Activated CD4-positive, alpha-beta T cell treated with anti-CD3 and anti-CD28 coated beads, Interleukin-2, amount 10 ng/mL, durations not matched to agents 7 days and 5 days (primary cell): Measurements from ENCODE around the gene TSPAN19. TPM values are rescaled to one million over a fixed set of nuclear protein-coding genes. Genes with fewer than 3 reads are reported as not detected.

Experiments used
- CTCF ChIA-PET: fragments of 350-600 bp; sonication (Branson Sonifier 250); formaldehyde crosslinking; loops from one replicate; lab custom pipeline; 2021; ENCODE audit warnings: antibody characterized with exemption; lab: Charles Lee
- POLR2A ChIA-PET: fragments of 350-600 bp; sonication (Branson Sonifier 250); formaldehyde crosslinking; loops from one replicate; lab custom pipeline; 2021; ENCODE audit warnings: antibody characterized with exemption; lab: Charles Lee
- DNase-seq: peaks from one replicate; pipeline ENCODE4 v3.0.0-alpha.2; 2020
- H3K27ac Mint-ChIP-seq: one replicate; pipeline ENCODE4 v1.8.0; 2021; ENCODE audit warnings: mild to moderate bottlenecking, moderate library complexity, mixed read lengths
- H3K27me3 Mint-ChIP-seq: one replicate; pipeline ENCODE4 v1.8.0; 2021; ENCODE audit warnings: mixed read lengths
- H3K36me3 Mint-ChIP-seq: one replicate; pipeline ENCODE4 v1.8.0; 2021; ENCODE audit warnings: low read depth, mixed read lengths
- H3K4me1 Mint-ChIP-seq: one replicate; pipeline ENCODE4 v1.8.0; 2021; ENCODE audit warnings: mixed read lengths
- H3K4me3 Mint-ChIP-seq: one replicate; pipeline ENCODE4 v1.8.0; 2021; ENCODE audit warnings: mild to moderate bottlenecking, moderate library complexity, mixed read lengths
- H3K9me3 Mint-ChIP-seq: one replicate; pipeline ENCODE4 v1.8.0; 2021; ENCODE audit warnings: mixed read lengths
- total RNA-seq, 2 experiments: library from RNA; stranded (reverse); gene quantifications; one replicate each; pipeline ENCODE4 v1.2.3, GENCODE V29; 2021

TSPAN19 gene
- not detected for total RNA-seq

DNA sequence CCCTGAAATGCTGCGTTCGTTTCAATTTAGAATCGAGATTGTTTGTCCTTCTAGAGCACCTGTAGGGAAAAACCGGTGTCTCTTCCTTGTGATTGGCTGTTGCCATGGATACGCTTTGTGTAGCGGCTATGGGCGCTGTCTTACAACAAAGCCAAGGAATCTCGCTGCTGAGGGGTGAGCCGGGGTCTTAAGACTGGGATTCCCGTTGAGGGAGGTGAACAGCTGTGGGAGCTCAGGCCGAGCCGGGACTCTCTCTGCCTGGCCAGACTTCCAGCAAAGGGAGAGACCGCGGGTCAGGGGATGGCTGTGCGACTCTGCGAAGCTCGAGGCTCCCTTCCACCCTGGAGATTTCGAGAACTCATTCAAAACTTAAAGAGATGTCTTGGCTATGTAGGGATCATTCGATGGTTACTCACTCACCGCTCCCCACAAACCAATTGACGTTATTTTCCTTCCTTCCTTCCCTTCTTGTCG is at the start of gene TSPAN19, which contains the start of gene LRRIQ1:
TSPAN19 (minus strand) TSS at position 44 of the 474 bp plus-strand sequence. CDS start 6,331 bp downstream, outside the sequence.
LRRIQ1 (plus strand) TSS at position 118 of the 474 bp plus-strand sequence. CDS start 1,826 bp downstream, outside the sequence.
- CTCF ChIA-PET = interaction anchor here (0.9 kb wide), 1 partner anchor 16 kb away, joined by 3 read pairs; no protein-coding TSS in a partner anchor
- H3K9me3 Mint-ChIP-seq = no peaks in the 10 kb centered on the region
- peak; percentile 57 for DNase-seq
- no peak within 1 kb of the TSS for H3K27ac Mint-ChIP-seq
- peaks cover 12% of the 10 kb centered on the region for H3K27me3 Mint-ChIP-seq
- no peaks in the 10 kb centered on the region for H3K36me3 Mint-ChIP-seq
- H3K4me3 Mint-ChIP-seq = peak within 1 kb of the TSS; percentile 74
- H3K4me1 Mint-ChIP-seq = peaks cover 3% of the 10 kb centered on the region
- POLR2A ChIA-PET = no interaction called here

DNA sequence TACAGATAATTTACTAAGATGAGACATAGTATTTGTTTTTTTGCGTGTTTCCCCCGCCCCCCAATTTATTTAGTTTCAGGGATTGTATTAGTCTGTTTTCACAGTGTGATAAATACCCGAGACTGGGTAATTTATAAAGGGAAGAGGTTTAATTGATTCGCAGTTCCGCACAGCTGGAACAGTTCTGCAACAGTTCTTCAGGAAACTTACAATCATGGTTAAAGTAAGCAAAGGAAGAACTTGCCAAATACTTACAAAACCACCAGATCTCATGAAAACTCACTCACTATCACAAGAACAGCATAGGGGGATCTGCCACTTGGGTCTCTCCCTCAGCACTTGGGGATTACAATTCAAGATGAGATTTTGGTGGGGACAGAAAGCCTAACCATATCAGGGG is 49.0 kb upstream of the TSPAN19 start:
- no peaks in the 10 kb centered on the region for H3K27me3 Mint-ChIP-seq
- H3K9me3 Mint-ChIP-seq = no peaks in the 10 kb centered on the region
- H3K4me1 Mint-ChIP-seq = no peaks in the 10 kb centered on the region
- CTCF ChIA-PET = no interaction called here
- no peaks in the 10 kb centered on the region for H3K36me3 Mint-ChIP-seq
- DNase-seq = no peak
- POLR2A ChIA-PET = no interaction called here
- no peak overlapping the region for H3K27ac Mint-ChIP-seq
- no peak overlapping the region for H3K4me3 Mint-ChIP-seq

DNA sequence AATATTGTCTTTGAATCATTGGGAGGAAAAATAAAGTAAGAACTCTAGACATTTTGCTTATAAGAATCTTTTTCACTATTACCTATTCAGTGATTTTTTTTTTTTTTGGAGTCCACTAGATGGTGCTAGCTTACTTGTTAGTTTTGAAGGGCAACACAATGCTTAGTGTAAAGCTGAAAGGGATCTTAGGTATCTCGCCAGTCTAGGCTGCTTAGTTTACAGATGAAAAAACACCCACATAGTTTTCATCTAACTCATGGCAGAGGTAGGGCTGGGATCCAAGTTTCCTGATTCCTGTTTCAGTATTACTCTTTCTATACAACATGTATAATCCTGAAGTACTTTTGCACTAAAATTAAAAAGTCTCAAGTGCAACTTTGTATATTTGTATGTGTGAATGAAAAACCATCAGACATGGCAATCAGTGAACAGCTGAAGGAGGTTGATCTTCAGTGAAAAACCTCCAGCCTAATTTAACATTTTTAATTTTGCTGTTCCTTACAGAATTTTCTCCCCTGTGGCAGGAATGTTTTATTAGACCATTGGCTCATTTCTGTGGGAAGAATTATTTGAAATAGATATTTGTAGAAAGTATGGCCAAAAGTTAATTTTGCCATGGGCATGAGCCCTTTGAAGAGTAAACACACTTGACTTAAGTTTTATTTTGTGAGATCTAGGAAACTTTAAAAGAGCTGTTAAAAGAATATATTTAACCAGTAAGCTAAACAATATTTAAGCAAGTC is 40.8 kb upstream of the TSPAN19 start:
- Mint-ChIP-seq H3K4me1 (no peaks in the 10 kb centered on the region), H3K27me3 (no peaks in the 10 kb centered on the region), H3K4me3 (no peak overlapping the region), H3K9me3 (no peaks in the 10 kb centered on the region), H3K27ac (no peak overlapping the region), H3K36me3 (no peaks in the 10 kb centered on the region)
- CTCF ChIA-PET = interaction anchor here (0.6 kb wide), 1 partner anchor 37 kb away, joined by 3 read pairs; no protein-coding TSS in a partner anchor
- POLR2A ChIA-PET = no interaction called here
- no peak for DNase-seq

DNA sequence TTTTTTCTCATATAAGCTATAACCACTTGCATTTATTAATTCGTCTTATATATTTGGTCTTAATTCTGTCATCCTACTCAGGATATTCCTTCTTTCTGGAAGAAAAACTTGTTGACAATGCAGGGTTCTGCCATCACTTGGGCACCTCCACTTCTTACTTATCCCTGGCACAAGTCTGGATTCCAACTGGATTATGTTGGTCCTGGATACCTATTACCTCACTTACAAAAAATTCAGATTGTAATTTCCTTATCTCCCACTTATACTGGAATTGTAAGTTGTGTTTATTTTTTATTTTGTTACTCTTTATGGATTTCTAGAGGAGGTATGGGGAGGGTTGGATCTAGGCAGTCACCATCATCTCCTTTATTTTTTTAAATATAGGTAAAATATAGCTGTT is 36.7 kb upstream of the TSPAN19 start:
- no peaks in the 10 kb centered on the region for H3K9me3 Mint-ChIP-seq
- no peaks in the 10 kb centered on the region for H3K36me3 Mint-ChIP-seq
- DNase-seq = no peak
- H3K4me1 Mint-ChIP-seq = no peaks in the 10 kb centered on the region
- no peaks in the 10 kb centered on the region for H3K27me3 Mint-ChIP-seq
- H3K4me3 Mint-ChIP-seq = no peak overlapping the region
- H3K27ac Mint-ChIP-seq = no peak overlapping the region
- ChIA-PET POLR2A (no interaction called here), CTCF (no interaction called here)

DNA sequence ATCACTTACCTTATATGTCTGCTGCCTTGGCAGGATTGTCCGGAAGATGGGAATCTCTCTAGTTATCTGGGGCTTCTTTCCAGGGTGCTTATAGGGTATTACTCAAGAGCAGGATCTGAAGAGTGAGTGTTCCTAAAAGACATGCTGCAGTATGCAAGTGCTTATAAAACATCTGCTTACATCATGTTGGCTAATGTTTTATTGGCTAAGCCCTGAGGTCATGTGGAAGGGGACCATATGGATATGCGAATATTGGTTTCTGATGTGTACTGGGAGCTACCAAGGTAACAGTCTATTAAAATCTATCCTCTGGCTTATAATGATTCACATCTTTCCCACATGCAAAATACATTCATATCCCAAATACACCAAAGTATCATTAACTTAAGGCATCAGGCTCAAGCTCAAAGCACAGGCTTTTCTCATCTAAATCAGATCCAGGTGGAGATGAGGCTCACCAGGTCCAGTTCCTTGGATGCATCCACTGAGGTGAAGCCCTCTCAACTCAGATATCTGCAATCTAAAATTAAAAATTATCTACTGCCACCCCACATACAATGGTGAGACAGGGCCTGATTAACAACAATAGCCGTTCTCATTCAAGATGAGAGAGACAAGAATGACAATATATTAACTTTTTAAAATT is 29.9 kb upstream of the TSPAN19 start:
- H3K4me1 Mint-ChIP-seq = no peaks in the 10 kb centered on the region
- DNase-seq = no peak
- POLR2A ChIA-PET = interaction anchor here (0.6 kb wide), 1 partner anchor 12 kb away, joined by 9 read pairs; no protein-coding TSS in a partner anchor
- no peaks in the 10 kb centered on the region for H3K27me3 Mint-ChIP-seq
- H3K9me3 Mint-ChIP-seq = no peaks in the 10 kb centered on the region
- CTCF ChIA-PET = no interaction called here
- no peak overlapping the region for H3K4me3 Mint-ChIP-seq
- H3K36me3 Mint-ChIP-seq = no peaks in the 10 kb centered on the region
- H3K27ac Mint-ChIP-seq = no peak overlapping the region

DNA sequence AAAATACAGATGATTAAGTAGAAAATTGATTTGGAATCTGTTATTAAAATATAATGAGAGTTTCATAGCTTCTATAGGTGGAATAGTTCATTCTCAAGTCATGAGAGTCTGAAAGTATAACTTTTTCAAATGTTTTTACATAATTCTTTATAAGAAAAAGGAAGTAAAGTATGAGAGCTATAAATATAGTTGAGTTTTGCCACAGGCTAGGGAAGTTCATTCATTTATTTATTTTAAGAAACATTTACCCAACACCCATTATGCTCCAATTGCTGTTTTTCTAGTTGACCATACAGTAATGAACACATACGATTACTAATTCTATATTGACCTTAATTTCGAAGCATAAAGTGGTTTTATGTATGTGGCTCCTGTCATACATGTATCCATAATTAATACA is 24.8 kb upstream of the TSPAN19 start:
- Mint-ChIP-seq H3K27ac (no peak overlapping the region), H3K36me3 (no peaks in the 10 kb centered on the region), H3K27me3 (no peaks in the 10 kb centered on the region), H3K9me3 (no peaks in the 10 kb centered on the region), H3K4me3 (no peak overlapping the region), H3K4me1 (no peaks in the 10 kb centered on the region)
- DNase-seq = no peak
- CTCF ChIA-PET = no interaction called here
- POLR2A ChIA-PET = no interaction called here

DNA sequence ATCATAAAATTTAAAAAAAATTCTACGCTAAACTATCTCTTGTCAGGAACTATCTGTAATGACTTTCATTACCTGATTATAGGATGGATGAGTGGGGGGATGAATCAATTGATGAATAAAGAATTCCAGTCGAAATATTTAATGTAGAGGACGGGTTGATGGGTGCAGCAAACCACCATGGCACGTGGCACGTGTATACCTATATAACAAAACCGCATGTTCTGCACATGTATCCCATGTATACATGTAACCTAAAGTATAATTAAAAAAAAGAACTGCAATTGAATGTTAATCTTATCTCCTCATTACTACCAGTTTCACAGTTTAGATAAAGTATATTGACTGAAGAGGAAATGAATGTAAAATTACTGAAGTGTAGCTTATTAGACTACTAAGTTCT is 23.5 kb upstream of the TSPAN19 start:
- no peaks in the 10 kb centered on the region for H3K9me3 Mint-ChIP-seq
- ChIA-PET POLR2A (no interaction called here), CTCF (no interaction called here)
- no peaks in the 10 kb centered on the region for H3K4me1 Mint-ChIP-seq
- H3K4me3 Mint-ChIP-seq = no peak overlapping the region
- no peak overlapping the region for H3K27ac Mint-ChIP-seq
- DNase-seq = no peak
- H3K27me3 Mint-ChIP-seq = no peaks in the 10 kb centered on the region
- no peaks in the 10 kb centered on the region for H3K36me3 Mint-ChIP-seq

DNA sequence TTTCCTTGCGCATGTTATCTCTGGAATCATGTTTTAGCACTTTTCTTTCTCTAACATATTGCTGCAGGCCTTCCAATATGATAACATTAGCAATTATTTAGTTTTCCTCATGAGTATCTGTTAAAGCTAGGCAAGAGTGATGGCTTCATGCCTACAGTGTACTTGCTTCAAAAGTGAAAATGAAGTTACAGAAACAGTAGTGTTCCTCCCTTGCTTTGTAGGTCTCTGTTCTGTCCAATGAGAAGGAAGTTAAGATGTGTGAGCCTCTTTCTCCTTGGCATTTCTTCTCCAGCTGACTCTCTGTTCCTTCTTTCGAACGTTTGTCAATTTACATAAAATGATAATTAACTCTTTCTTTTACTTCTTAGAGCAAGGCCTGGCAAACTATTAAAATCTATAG is 22.3 kb upstream of the TSPAN19 start:
- Mint-ChIP-seq H3K27ac (no peak overlapping the region), H3K27me3 (no peaks in the 10 kb centered on the region), H3K4me1 (no peaks in the 10 kb centered on the region), H3K36me3 (no peaks in the 10 kb centered on the region), H3K4me3 (no peak overlapping the region), H3K9me3 (no peaks in the 10 kb centered on the region)
- ChIA-PET CTCF (no interaction called here), POLR2A (no interaction called here)
- no peak for DNase-seq

DNA sequence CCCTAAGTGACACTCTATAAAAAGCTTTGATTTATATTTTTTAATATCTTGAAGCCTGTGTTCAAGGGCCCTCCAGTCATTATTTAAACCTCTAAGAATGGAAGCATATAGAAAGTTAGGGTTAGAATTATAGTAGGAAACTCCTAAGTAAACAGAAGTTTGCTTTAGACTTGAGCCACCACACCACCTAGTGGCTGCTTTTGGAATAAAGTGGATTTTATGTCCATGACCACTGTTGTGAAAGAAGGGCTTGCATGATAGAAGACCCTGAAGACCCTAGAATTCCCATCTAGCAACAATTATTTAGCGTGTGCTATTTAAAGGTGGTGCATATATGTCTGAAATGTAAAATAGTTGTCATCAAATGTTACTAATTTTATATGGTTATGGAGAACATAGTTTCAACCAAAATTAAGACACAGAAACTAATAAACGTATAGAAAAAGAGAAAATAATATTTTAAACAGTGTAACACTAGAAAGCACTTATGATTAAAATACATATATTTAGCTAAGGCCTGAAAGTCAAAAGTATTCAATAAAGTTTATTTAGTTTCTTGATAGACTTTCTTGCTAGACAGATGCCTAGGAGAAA is 21.4 kb upstream of the TSPAN19 start:
- no peak overlapping the region for H3K27ac Mint-ChIP-seq
- H3K4me3 Mint-ChIP-seq = no peak overlapping the region
- CTCF ChIA-PET = no interaction called here
- no peaks in the 10 kb centered on the region for H3K36me3 Mint-ChIP-seq
- POLR2A ChIA-PET = no interaction called here
- H3K9me3 Mint-ChIP-seq = no peaks in the 10 kb centered on the region
- peak; percentile 42 for DNase-seq
- H3K4me1 Mint-ChIP-seq = no peaks in the 10 kb centered on the region
- H3K27me3 Mint-ChIP-seq = no peaks in the 10 kb centered on the region

DNA sequence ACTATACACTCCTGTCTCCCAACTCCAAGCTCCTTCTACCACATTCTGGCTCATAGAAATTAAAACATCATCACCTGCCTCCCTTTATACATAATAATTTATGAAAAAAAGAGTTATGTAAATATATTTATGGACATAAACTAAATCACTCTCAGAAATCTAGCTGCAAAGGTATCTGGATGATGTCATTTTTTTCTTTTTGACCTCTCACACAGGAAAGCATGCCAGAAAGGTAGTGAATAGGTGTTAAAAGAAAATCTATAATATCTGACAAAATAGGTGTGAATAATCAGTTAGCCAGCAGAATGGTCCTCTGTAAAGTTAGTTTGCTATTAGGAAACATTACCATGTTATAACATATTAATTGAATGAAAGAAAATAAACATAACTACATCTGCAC is 7.8 kb upstream of the TSPAN19 start:
- ChIA-PET CTCF (no interaction called here), POLR2A (no interaction called here)
- Mint-ChIP-seq H3K36me3 (no peaks in the 10 kb centered on the region), H3K27me3 (no peaks in the 10 kb centered on the region), H3K27ac (no peak overlapping the region), H3K4me1 (no peaks in the 10 kb centered on the region), H3K9me3 (no peaks in the 10 kb centered on the region), H3K4me3 (no peak overlapping the region)
- no peak for DNase-seq

DNA sequence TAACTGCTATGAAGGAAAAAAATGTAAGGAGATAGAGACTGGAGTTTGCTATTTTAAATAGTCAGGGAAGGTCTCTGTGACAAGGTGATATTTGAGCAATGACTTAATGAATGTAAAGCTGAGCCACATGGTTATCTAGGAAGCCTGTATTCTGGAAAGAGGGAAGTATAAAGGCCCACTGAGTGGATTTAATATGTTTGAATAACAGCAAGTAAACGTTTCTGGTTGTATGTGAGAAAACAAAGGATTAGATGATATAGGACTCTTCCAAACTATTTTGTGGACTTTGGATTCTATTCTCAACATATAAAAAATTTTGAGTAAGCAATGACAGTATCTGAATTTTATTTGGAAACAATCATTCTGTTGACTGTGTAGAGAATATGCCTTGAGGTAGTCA is 5.3 kb upstream of the TSPAN19 start:
- ChIA-PET CTCF (no interaction called here), POLR2A (no interaction called here)
- Mint-ChIP-seq H3K9me3 (no peaks in the 10 kb centered on the region), H3K4me3 (no peak overlapping the region), H3K27me3 (peaks cover 3% of the 10 kb centered on the region), H3K27ac (no peak overlapping the region), H3K4me1 (no peaks in the 10 kb centered on the region), H3K36me3 (no peaks in the 10 kb centered on the region)
- no peak for DNase-seq

DNA sequence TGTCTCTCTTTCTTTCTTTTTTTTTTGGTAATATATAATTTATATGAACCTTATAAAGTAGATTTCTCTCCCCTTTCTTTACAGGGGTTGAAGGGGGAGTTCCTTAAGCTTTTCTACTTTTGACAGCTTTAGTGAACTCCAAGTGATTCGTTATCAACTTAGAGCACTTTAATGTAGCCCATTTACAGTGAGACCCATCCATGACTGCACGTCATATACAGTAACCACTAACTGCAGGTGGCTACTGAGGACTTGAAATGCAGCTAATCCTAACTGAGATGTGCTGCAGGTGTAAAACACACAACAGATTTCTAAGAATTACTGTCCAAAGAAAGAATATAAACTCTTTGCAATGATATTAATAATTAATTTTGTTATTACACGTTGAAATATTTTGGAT is 656 bp upstream of the TSPAN19 start:
- H3K27me3 Mint-ChIP-seq = peaks cover 12% of the 10 kb centered on the region
- no peak overlapping the region for H3K27ac Mint-ChIP-seq
- no peaks in the 10 kb centered on the region for H3K36me3 Mint-ChIP-seq
- H3K4me1 Mint-ChIP-seq = peaks cover 3% of the 10 kb centered on the region
- DNase-seq = no peak
- peak overlapping the region; percentile 74 for H3K4me3 Mint-ChIP-seq
- no peaks in the 10 kb centered on the region for H3K9me3 Mint-ChIP-seq
- ChIA-PET CTCF (interaction anchor here (0.9 kb wide), 1 partner anchor 16 kb away, joined by 3 read pairs; no protein-coding TSS in a partner anchor), POLR2A (no interaction called here)

DNA sequence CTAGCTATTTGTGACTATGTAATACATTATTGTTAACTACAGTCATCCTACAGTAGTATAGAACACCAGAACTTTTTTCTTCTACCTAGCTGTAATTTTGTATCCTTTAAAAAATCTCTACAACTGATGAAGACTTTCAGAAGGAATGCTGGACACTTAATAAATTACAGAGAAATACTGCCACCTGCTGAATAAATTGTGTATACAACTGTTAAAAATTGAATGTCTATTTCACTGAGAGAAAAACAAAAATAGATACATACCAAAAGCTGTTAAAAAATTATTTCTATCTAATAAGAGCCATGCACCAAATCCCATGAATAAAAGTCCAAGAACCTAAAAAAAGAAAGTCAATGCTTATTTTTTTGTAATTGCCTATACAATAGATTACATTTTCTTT is 6.6 kb downstream of the TSPAN19 start:
- Mint-ChIP-seq H3K27me3 (peaks cover 5% of the 10 kb centered on the region), H3K27ac (no peak overlapping the region), H3K9me3 (no peaks in the 10 kb centered on the region), H3K36me3 (no peaks in the 10 kb centered on the region), H3K4me1 (no peaks in the 10 kb centered on the region), H3K4me3 (no peak overlapping the region)
- DNase-seq = no peak
- POLR2A ChIA-PET = no interaction called here
- CTCF ChIA-PET = interaction anchor here (1.4 kb wide), 1 partner anchor 154 kb away, joined by 6 read pairs; no protein-coding TSS in a partner anchor
